Left lobe of liver (tissue), 2 donors: ENCODE data around the gene SPATA31D3. TPM values are rescaled to one million over a fixed set of nuclear protein-coding genes. Genes with fewer than 3 reads are reported as not detected.
A peak's percentile ranks its signal among the peaks of the same experiment; 100 is the strongest.
"Not testable (repeated sequence)": the region's sequence is repeated elsewhere in the genome, so short reads cannot be mapped to it uniquely, and the experiment has no call there.

Source experiments
- ATAC-seq: fragments of 200-7000 bp; cut with Tn5 transposase; one replicate; pipeline ENCODE4 v1.9.1; 2020; ENCODE audit warnings: mild to moderate bottlenecking, moderate library complexity
- DNase-seq: peaks from one replicate; pipeline ENCODE4 v3.0.0-alpha.2; 2020; ENCODE audit warnings: low spot score
- total RNA-seq: library from RNA; stranded (reverse); gene quantifications from one replicate; pipeline ENCODE4 v1.2.1, GENCODE V29; 2021
- donor health status: DM: no; HTN: no; CAD: no; lungs with moderate emphysema.
- donor health status: DM: no; HTN: yes; CAD: no.

SPATA31D3 gene
- not detected for total RNA-seq

DNA sequence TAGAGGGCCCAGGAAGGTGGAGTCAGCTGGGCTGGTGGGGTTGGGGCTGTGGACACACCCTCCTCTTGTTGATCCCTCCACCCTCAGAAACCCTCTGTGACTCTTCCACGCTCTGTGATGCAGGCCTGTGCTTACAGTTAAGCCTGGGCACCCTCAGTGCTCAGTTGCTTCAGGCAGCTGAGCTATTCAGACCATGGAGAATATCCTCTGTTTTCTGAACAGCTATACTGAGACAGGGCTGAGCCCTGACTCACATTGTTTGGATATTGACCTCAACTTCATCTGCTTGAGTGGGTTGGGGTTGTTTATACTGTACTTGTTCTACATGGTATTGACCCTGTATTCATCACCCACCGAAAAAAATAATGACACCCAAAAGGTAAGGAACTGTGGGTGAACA, at the start of gene SPATA31D3:
SPATA31D3 (plus strand) TSS at position 108 of the 400 bp plus-strand sequence; CDS start at position 194, 86 bp downstream.
- not testable (repeated sequence) for ATAC-seq, DNase-seq

GRCh38 chr9:81893929-81894328, 49.4 kb upstream of the SPATA31D3 start:
- no peak for ATAC-seq

GRCh38 chr9:81894891-81895290, 48.4 kb upstream of the SPATA31D3 start:
- DNase-seq (no peak), ATAC-seq (no peak)

More at GRCh38 chr9:81893929-81894328, 49.4 kb upstream of the SPATA31D3 start:
- DNase-seq = no peak

DNA sequence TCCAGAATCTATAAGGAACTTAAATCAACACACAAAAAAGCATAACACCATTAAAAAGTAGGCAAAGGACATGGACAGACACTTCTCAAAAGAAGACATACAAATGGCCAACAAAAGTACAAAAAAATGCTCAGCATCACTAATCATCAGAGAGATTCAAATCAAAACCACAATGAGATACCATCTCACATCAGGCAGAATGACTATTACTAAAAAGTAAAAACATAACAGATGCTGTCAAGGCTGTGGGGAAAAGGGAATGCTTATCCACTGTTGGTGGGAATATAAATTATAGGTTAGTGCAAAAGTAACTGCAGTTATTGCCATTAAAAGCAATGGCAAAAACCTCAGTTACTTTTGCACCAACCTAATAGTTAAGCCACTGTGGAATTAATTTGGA, 47.2 kb upstream of the SPATA31D3 start:
- no peak for ATAC-seq
- no peak for DNase-seq

GRCh38 chr9:81898851-81899250, 44.4 kb upstream of the SPATA31D3 start:
- ATAC-seq (no peak), DNase-seq (no peak)

DNA sequence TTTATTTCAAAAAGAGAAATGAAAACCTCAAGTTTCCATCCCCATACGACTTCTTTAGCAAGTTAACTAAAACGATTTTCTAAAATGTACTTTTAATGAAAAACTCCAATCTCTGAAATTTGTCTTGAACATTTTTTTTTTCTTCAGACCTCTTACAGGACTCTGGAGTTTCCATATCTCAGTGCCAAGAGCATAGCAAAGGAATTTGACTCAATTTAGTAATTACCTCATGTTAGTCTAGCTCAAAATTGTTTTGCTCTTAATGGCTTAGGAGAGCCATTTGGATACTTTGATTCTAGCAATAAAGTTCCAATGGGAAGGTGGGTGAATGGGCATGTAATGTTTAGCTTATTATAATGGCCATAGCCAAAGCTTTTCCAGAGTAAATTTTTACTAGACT, 41.1 kb upstream of the SPATA31D3 start:
- DNase-seq (no peak), ATAC-seq (no peak)

DNA sequence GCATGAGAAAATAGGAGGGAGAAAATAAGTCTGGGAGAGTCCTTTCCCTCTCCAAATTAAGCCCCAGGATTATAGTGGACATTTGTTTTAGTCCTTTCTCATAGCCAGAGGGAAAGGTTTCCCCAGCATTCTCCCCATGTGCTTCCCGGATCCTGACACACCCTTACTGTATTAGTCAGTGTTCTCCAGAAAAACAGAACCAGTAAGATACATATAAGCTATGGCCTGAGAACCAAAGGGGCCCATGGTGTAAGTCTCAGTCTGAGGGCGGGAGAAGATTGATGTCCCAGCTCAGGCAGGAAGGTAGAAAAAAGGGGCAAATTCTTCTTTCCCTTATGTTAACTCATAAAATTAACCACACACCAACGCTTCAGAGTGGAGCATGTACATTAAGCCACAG, 40.7 kb upstream of the SPATA31D3 start:
- no peak for ATAC-seq
- no peak for DNase-seq

GRCh38 chr9:81906671-81907070, 36.6 kb upstream of the SPATA31D3 start:
- DNase-seq (no peak), ATAC-seq (no peak)

GRCh38 chr9:81912135-81912534, 31.2 kb upstream of the SPATA31D3 start:
- ATAC-seq = peak; percentile 37

GRCh38 chr9:81915801-81916505, 27.3 kb upstream of the SPATA31D3 start:
- DNase-seq = no peak
- no peak for ATAC-seq

More at GRCh38 chr9:81912135-81912534, 31.2 kb upstream of the SPATA31D3 start:
- no peak for DNase-seq

DNA sequence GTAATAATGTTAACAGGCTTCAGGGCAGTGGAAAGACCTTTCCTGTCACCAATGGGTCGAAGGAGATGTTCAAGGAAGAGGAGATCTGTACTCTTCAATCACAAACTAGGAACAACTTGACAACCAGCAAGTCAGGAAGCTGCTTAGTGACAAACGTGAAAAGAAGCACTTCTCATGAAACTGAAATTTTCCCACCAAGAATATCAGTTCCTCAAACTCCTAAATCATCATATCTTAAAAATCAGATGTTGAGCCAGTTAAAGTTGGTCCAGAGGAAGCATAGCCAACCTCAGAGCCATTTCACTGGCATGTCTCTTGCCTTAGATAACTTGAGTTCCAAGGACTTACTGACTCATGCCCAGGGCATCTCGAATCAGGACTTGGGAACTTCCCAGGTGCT, 24.8 kb upstream of the SPATA31D3 start:
- not testable (repeated sequence) for ATAC-seq, DNase-seq

- not testable (repeated sequence) for ATAC-seq, DNase-seq
Observed at GRCh38 chr9:81928305-81928704, 15.0 kb upstream of the SPATA31D3 start, which contains the start of gene SPATA31D4. TSS of gene SPATA31D4 (plus strand) at chr9:81928428. CDS start at chr9:81928514, 86 bp downstream.

DNA sequence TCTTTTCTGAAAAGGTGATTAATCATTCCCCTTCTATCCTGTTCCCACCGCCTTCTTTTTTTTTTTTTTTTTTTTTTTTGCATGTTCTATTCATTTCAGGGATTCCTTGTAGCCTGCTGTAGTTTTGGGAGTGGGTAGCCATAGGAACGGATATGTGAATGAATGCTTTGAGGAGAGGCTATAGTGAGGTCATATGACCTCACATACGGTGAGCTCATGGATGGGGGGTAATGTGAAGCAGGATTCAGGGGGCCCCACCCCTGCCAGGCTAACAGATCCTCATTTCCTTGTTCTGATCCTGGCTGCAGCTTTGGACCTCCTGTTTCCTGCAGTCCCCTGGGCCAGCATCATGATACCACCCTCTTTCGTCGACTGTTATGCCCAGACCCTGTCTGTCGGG, 13.2 kb upstream of the SPATA31D3 start:
- not testable (repeated sequence) for DNase-seq, ATAC-seq

DNA sequence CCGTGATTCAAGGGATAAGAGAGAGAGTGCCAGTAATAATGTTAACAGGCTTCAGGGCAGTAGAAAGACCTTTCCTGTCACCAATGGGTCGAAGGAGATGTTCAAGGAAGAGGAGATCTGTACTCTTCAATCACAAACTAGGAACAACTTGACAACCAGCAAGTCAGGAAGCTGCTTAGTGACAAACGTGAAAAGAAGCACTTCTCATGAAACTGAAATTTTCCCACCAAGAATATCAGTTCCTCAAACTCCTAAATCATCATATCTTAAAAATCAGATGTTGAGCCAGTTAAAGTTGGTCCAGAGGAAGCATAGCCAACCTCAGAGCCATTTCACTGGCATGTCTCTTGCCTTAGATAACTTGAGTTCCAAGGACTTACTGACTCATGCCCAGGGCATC, 9.8 kb upstream of the SPATA31D3 start:
- not testable (repeated sequence) for ATAC-seq

GRCh38 chr9:81948650-81949049, 5.3 kb downstream of the SPATA31D3 start:
- ATAC-seq = not testable (repeated sequence)

More for the DNA sequence above, 9.8 kb upstream of the SPATA31D3 start:
- DNase-seq = not testable (repeated sequence)

GRCh38 chr9:81953096-81953495, 9.8 kb downstream of the SPATA31D3 start:
- ATAC-seq = no peak

More at GRCh38 chr9:81948650-81949049, 5.3 kb downstream of the SPATA31D3 start:
- not testable (repeated sequence) for DNase-seq

DNA sequence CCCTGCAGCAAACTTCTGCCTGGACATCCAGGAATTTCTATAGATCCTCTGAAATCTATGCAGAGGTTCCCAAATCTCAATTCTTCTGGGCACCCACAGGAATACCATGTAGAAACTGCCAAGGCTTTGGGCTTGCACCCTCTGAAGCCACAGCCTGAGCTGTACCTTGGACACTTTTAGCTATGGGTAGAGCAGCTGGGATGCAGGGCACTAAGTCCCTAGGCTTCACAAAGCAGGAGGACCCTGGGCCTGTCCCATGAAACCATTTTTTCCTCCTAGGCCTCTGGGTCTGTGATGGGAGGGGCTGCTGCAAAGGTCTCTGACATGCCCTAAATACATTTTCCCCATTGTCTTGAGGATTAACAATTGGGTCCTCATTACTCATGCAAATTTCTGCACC, 12.3 kb downstream of the SPATA31D3 start:
- ATAC-seq (no peak), DNase-seq (no peak)

More at GRCh38 chr9:81953096-81953495, 9.8 kb downstream of the SPATA31D3 start:
- DNase-seq = no peak

GRCh38 chr9:81964218-81965171, 21.2 kb downstream of the SPATA31D3 start:
- DNase-seq (no peak), ATAC-seq (no peak)

GRCh38 chr9:81968026-81968425, 24.7 kb downstream of the SPATA31D3 start:
- DNase-seq (no peak), ATAC-seq (no peak)

DNA sequence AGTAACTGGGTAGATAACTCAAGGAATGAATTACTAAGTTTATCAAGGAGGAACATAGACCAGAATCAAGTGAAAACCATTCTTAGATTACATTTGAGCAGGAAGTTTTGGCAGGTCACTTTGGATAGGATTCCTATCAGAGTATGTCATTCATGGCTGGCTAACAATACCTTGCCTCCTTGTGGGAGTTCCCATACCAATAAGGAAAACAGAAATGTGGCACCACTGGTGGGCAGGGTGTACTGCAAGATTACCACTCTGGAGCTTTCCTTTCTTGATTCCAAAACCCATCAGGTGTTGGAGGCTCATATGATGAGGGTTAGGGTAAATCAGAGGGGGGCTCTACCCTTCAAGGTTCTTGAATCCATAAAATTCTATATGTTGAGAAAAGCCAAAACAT, 26.7 kb downstream of the SPATA31D3 start:
- DNase-seq (no peak), ATAC-seq (no peak)

DNA sequence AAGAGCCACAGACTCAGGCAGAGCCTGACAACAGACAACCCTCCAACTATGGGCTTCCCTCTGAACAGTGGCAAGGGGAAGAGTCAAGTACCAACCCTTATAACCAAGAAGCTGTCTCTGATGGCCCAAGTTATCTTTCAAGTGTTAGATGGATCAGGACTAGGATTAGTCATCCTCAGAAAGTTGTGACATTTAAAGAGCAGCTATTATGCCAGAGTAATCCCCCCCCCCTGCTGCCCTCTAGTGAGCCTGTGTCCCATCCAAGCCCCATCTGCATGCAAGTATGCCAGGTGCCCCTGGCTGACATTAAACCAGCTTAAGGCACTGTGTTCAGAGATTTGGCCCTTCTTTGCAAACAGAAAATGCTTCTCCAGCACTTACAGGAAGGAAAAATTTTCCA, 28.4 kb downstream of the SPATA31D3 start:
- ATAC-seq (no peak), DNase-seq (no peak)
